ENCODE results near the gene RADIL.

Gene RADIL

GRCh38 chr7:4825081-4825480 is 58.4 kb downstream of the RADIL start:
- no peak for DNase-seq

- no peak for DNase-seq
Observed at GRCh38 chr7:4824120-4824775, 59.3 kb downstream of the RADIL start.

GRCh38 chr7:4823441-4824119 is 59.9 kb downstream of the RADIL start:
- DNase-seq, result no peak

DNA sequence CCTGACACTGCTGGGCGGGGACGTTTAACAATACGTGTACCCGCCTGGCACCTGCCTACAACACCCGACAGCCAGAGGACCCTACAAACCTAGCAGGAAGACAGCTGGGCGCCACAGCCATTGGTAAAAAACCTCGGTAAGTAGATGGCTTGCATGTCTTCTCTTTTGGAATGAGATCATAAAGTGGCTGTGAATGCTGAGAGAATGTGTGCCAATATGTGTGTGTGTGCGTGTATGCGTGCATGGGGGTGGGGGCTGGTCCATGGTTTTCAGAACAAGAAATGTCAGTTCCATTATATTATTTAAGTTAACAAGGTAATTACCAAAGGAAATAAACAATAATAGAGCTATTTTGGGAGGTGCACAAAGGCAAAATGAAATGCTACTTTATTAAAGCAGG is 60.8 kb downstream of the RADIL start:
- no peak for DNase-seq

- DNase-seq, result no peak
Observed at GRCh38 chr7:4820967-4821471, 62.5 kb downstream of the RADIL start.

- DNase-seq, result no peak
Observed at GRCh38 chr7:4820405-4820966, 63.0 kb downstream of the RADIL start.

DNA sequence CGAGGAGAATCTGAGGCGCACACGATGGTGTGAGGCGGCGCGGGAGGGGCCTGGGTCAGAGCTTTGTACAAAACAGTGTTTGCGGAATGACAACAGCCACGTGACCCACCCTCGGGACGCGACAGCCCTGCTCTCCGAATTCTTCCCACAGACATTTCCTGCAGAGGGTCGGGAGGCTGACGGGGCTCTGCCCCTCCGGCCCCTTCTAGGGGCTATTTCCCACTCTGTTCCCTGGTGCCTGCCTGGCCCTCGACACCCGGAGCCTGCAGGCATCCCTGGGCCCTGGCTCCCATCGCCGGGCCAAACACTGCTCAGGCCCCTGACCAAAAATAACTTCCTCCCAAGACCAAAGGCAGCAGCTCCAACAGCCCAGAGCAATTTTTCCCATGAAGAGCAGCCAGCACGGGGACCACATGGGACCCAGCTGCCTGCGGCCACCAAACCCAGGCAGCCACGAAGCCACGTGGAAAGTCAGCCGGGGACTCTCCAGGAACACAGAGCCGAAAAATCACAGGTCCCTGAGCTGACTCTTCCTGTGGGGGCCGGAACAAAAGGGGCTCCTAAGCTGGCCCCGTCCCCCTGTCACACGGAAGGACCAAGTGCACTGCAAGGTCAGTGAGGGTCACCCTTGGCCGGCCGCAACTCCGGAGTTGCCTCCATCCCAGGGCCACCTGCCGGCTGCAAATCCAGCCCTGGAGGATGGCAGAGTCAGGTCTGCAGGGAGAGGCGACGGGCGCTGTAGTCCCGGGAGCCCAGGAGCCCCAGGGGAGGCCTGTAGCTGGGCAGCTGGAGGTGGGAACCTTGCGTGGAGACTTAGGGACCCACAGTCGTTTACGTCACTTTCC is 63.7 kb downstream of the RADIL start:
- DNase-seq, result no peak

DNA sequence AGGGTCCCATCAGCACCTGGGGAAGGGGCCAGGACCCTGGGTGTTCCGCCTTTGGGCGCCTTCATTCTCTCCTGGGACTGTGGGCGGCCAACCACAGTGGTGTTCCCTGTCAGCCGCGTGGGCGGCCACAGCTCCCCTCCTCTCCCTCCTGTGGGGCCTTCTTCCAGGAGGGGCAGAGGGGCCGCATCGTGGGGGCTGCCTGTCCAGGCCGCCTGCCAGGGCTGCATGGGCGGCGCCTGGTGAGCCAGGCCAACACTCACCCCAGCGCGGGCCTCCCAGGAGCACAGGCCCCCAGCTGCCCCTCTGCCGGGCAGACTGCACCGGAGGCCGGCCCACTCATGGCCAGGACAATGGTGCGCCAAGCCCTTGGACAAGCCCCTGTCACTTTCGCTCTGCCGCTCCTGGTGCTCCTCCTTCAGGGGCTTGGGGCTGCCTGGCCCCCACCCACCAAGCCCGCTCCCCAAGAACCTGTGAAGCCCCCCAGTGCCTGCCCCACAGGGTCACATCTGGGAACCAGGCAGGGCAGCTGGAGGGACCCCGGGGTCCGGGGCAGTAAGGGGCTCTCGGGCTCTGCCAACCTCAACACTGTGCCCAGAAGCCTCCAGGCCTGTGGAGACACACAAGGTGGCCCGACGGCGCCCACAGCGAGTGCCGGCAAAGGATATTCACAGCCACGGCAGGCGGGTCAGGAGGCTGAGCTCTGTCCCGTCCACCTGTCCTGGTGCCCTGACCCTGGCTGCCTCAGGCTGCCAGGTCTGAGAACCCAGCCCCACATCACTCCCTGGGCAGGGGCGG is 65.3 kb downstream of the RADIL start:
- DNase-seq, result no peak

GRCh38 chr7:4817178-4817901 is 66.2 kb downstream of the RADIL start:
- no peak for DNase-seq

DNA sequence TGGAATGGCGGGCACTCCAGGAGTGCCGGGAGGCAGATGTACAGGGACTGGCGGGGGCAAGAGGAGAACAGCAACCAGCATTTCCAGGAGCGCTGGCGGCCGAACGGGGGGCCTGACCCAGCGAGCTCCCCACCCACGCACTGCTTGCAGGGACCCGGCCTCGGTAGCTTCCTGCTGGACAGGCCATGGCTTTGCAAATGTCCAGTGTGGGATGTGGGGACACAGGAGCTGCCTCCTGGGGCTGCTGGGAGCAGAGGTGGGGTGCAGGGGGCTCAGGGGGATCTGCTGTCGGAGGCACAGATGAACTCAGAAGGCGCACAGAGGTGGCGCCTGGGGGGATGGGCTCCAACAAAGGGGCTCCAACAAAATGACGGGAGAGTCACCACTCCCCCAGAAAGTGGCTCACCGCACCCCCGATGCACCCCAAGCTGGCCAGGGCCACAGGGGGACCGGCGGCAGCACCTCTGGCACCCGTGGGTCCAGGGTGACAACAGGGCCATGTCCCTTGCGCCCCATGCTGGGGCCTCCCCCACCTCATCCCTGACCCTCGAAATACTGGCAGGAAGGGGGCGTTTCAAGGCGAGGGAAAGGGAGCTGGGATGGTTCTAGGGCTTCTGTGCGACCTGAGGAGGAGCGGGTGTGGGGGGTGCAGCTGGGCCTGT is 67.0 kb downstream of the RADIL start:
- no peak for DNase-seq

DNA sequence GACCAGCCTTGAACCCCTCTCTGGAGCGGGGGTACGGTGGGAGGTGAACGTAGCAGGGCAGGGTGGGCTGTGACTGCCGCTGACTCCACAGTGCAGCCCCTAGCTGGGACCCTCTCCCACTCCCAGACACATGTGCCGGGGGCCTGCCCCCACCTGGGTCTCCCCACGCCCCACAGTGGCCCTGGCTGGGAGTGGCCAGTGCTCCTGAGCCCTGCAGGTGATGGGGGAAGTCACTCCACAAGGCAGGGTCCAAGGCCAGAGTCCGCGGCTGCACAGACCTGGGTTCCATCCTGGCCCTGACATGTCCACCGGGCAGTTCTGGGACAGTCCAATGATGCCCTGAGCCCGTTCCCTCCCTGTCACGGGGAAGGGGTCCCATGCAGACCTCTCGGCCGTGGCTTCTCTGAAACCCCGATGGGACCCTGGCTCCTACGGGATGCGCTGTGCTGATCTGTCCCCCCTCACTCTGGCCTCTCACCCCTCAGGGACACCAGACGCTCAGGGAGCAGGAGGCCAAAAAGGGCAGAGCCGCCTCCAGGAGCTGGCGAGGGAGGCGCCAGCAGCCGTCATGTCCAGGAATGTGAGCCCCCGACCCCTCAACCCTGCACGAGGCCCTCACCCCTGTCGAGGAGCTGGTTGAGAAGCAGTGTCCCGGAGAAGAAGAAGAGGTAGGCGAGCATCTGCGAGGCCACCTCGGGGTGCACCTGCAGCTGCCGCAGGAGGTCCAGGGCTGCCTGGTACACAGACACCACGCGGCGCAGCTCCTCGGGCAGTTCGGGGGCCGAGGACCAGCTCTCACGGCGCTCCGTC is 67.7 kb downstream of the RADIL start:
- DNase-seq, result no peak

DNA sequence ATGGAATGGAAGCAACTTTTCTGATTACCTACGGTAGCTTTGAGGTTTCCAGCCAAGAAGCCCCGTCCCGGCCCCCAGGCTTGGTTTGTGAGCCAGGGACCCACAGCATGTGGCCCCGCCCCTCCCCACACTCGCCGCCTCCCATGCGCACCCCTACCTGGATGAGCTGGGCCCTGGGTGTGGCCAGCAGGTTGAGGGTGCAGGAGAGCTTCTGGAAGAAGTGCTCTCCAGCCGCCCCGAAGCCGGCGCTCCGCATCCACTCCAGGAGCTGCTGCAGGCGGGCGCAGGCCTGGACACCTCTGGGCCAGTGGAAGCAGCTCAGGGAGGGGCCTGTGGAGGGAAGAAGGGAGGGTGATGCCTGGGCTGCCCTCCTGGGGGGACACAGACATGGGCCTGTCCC is 68.4 kb downstream of the RADIL start:
- no peak for DNase-seq

DNA sequence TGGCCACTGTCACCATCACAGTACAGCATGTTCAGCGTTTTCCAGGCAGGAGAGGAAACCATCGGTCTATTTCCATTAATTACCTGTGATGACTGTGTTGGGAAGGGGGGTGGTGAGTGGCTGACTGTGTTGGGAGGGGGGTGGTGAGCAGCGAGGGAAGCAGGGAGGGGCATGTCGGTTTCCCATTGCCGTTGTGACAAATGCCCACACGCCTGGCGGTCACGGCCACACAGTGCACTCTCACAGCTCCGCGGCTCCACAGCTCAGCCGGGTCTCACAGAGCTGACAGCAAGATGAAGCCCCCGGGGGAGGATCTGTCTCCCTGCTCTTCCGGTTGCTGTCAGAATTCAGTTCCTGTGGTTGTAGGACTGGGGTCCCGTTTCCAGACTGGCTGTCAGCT is 69.1 kb downstream of the RADIL start:
- DNase-seq, result no peak

- DNase-seq, result no peak
Observed at GRCh38 chr7:4809666-4810065, 73.8 kb downstream of the RADIL start.

DNA sequence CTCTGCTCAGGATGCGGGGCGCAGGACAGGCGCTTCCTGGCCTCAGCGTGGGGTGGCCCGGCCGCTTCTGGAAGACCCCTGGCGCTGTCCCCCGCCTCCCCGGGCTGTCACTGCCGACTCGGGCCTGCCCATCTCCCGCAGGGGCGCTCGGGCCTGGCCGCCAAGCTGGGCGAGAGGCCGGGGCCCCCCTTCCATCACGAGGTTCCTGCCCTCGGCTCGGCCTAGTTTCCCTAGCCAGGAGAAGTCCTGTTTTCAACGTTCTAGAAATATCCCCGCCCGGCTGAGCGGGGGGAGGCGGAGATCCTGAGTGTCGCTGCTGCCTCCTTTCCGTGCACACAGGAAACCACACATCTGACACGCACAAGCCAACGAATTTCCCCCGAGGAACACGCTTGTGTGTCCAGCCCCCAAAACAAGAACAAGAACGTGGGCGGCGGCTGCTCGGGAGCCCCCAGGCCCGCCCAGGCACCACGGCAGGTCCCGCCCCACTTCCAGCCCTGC is 74.4 kb downstream of the RADIL start:
- DNase-seq, result no peak

GRCh38 chr7:4808565-4808964 is 75.0 kb downstream of the RADIL start:
- DNase-seq, result no peak

DNA sequence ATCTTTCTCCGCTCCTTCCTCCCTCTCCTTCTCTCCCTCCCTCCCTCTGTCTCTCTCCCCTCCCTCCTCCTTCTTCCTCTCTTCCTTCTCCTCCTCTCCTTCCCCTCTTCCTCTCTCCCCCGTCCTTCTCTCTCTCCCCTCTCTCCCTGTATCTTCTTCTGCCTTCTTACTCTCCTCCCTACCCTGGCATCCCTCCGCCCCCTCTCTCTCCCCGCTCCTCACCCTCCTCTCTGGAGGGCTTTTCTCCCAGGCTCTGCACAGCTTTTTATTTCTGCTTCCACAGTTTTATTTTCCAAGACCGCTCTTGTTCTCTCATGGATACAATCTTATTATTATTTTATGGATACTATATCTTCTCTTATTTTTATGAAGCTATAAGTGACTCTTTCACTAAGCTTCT is 75.5 kb downstream of the RADIL start:
- no peak for DNase-seq

GRCh38 chr7:4807598-4808016 is 75.9 kb downstream of the RADIL start:
- DNase-seq, result no peak

GRCh38 chr7:4806983-4807597 is 76.4 kb downstream of the RADIL start:
- no peak for DNase-seq

- no peak for DNase-seq
Observed at GRCh38 chr7:4805984-4806300, 77.6 kb downstream of the RADIL start.

Data from NCI-H2171 (cell line).